Measurements from ENCODE around the gene KCNQ1. TPM values are rescaled to one million over a fixed set of nuclear protein-coding genes. Genes with fewer than 3 reads are reported as not detected.

Gene KCNQ1
- total and polyA plus RNA-seq, 2 experiments from 2014 or later: not detected

- Histone ChIP-seq H3K79me2 (ENCODE audit: insufficient read depth) (peaks cover 58% of the 10 kb centered on the region), H4K20me1 (ENCODE audit: insufficient read depth) (no peaks in the 10 kb centered on the region), H3K9me3 (ENCODE audit: low read depth) (no peaks in the 10 kb centered on the region), H3K27me3 (replicated peaks; ENCODE audit: insufficient read depth) (no peaks in the 10 kb centered on the region), H3K9me2 (ENCODE audit: insufficient read depth) (no peaks in the 10 kb centered on the region), H3K9ac (no peak overlapping the region), H3K4me1 (ENCODE audit: insufficient read depth) (no peaks in the 10 kb centered on the region), H3K27ac (no peak overlapping the region), H3F3A (ENCODE audit: insufficient read depth) (no peaks in the 10 kb centered on the region), H3K36me3 (ENCODE audit: low read depth) (no peaks in the 10 kb centered on the region), H3K4me2 (ENCODE audit: unreplicated experiment) (no peak overlapping the region), H2AFZ (no peak overlapping the region), H3K4me3 (no peak overlapping the region)
- DNase-seq: no peak
- WGBS, 2 experiments (ENCODE audit: low coverage in 1 of 2, low lambda C conversion rate in 2 of 2, missing lambda C conversion rate in 2 of 2): 64 to 66% methylated on average over 5 of the region's 5 CpGs
- in situ Hi-C loops (cut with MboI): no loop called here
- TF ChIP-seq EZH2 (IDR thresholded peaks at IDR 0.05; ENCODE audit: insufficient read depth, poor library complexity, severe bottlenecking) (no peak), EZH2phosphoT487 (IDR thresholded peaks at IDR 0.05; ENCODE audit: insufficient read depth, low read depth) (no peak)
Measured at GRCh38 chr11:2668876-2669275, 224.1 kb downstream of the KCNQ1 start.

GRCh38 chr11:2669634-2670469, 225.0 kb downstream of the KCNQ1 start:
- Histone ChIP-seq H2AFZ (no peak overlapping the region), H3K9me3 (ENCODE audit: low read depth) (no peaks in the 10 kb centered on the region), H3K79me2 (ENCODE audit: insufficient read depth) (peaks cover 68% of the 10 kb centered on the region), H3K9ac (no peak overlapping the region), H3K27ac (no peak overlapping the region), H3K4me1 (ENCODE audit: insufficient read depth) (no peaks in the 10 kb centered on the region), H3K27me3 (replicated peaks; ENCODE audit: insufficient read depth) (no peaks in the 10 kb centered on the region), H4K20me1 (ENCODE audit: insufficient read depth) (no peaks in the 10 kb centered on the region), H3K36me3 (ENCODE audit: low read depth) (no peaks in the 10 kb centered on the region), H3K9me2 (ENCODE audit: insufficient read depth) (no peaks in the 10 kb centered on the region), H3K4me3 (no peak overlapping the region), H3F3A (ENCODE audit: insufficient read depth) (no peaks in the 10 kb centered on the region), H3K4me2 (ENCODE audit: unreplicated experiment) (no peak overlapping the region)
- 70 to 76% methylated on average over 7 to 8 of the region's 8 CpGs for WGBS, 2 experiments (ENCODE audit: low coverage in 1 of 2, low lambda C conversion rate in 2 of 2, missing lambda C conversion rate in 2 of 2)
- no peak for DNase-seq
- in situ Hi-C loops (cut with MboI): no loop called here
- no peak for TF ChIP-seq EZH2 (IDR thresholded peaks at IDR 0.05; ENCODE audit: insufficient read depth, poor library complexity, severe bottlenecking)
- TF ChIP-seq EZH2phosphoT487 (IDR thresholded peaks at IDR 0.05; ENCODE audit: insufficient read depth, low read depth): no peak

- Histone ChIP-seq H3K79me2 (ENCODE audit: insufficient read depth) (peaks cover 69% of the 10 kb centered on the region), H3K9ac (no peak overlapping the region), H3K9me2 (ENCODE audit: insufficient read depth) (no peaks in the 10 kb centered on the region), H2AFZ (no peak overlapping the region), H3K4me3 (no peak overlapping the region), H3K27ac (no peak overlapping the region), H4K20me1 (ENCODE audit: insufficient read depth) (no peaks in the 10 kb centered on the region), H3K36me3 (ENCODE audit: low read depth) (no peaks in the 10 kb centered on the region), H3F3A (ENCODE audit: insufficient read depth) (no peaks in the 10 kb centered on the region), H3K9me3 (ENCODE audit: low read depth) (no peaks in the 10 kb centered on the region), H3K4me2 (ENCODE audit: unreplicated experiment) (no peak overlapping the region), H3K27me3 (replicated peaks; ENCODE audit: insufficient read depth) (no peaks in the 10 kb centered on the region), H3K4me1 (ENCODE audit: insufficient read depth) (no peaks in the 10 kb centered on the region)
- in situ Hi-C loops (cut with MboI): no loop called here
- DNase-seq: no peak
- TF ChIP-seq EZH2phosphoT487 (IDR thresholded peaks at IDR 0.05; ENCODE audit: insufficient read depth, low read depth): no peak
- TF ChIP-seq EZH2 (IDR thresholded peaks at IDR 0.05; ENCODE audit: insufficient read depth, poor library complexity, severe bottlenecking): no peak
- 55 to 59% methylated on average over 1 of the region's 1 CpG for whole genome bisulfite sequencing, 2 experiments (ENCODE audit: low coverage in 1 of 2, low lambda C conversion rate in 2 of 2, missing lambda C conversion rate in 2 of 2)
Measured at GRCh38 chr11:2670541-2671100, 225.8 kb downstream of the KCNQ1 start.

DNA sequence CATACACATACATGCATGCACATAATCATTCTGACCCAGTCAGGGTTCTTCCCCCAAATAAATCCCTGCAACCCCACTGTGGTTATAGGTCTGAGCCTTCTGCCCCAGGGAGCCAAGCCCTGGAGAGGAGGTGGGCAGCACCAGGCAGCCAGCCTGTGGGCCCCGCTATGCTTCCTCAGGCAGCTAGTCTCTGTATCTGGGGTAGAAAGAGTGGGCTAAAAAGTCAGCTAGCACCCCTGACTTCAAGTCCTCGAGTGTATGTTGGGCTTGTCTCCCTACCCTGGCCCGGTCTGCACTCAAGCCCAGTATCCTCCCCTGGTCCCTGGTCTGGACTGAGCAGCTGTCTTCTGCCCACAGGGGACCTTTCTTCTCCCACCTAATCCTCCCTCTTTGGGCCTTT, 226.9 kb downstream of the KCNQ1 start:
- no peaks in the 10 kb centered on the region for H3K4me1 ChIP-seq (ENCODE audit: insufficient read depth)
- in situ Hi-C loops (cut with MboI): no loop called here
- H3K27me3 ChIP-seq (replicated peaks; ENCODE audit: insufficient read depth): no peaks in the 10 kb centered on the region
- H4K20me1 ChIP-seq (ENCODE audit: insufficient read depth): no peaks in the 10 kb centered on the region
- H3K9me3 ChIP-seq (ENCODE audit: low read depth): no peaks in the 10 kb centered on the region
- no peaks in the 10 kb centered on the region for H3K9me2 ChIP-seq (ENCODE audit: insufficient read depth)
- TF ChIP-seq EZH2phosphoT487 (IDR thresholded peaks at IDR 0.05; ENCODE audit: insufficient read depth, low read depth) (no peak), EZH2 (IDR thresholded peaks at IDR 0.05; ENCODE audit: insufficient read depth, poor library complexity, severe bottlenecking) (no peak)
- DNase-seq: no peak
- no peaks in the 10 kb centered on the region for H3F3A ChIP-seq (ENCODE audit: insufficient read depth)
- H3K9ac ChIP-seq: no peak overlapping the region
- H3K4me3 ChIP-seq: no peak overlapping the region
- H3K27ac ChIP-seq: no peak overlapping the region
- peaks cover 78% of the 10 kb centered on the region for H3K79me2 ChIP-seq (ENCODE audit: insufficient read depth)
- no peaks in the 10 kb centered on the region for H3K36me3 ChIP-seq (ENCODE audit: low read depth)
- H3K4me2 ChIP-seq (ENCODE audit: unreplicated experiment): no peak overlapping the region
- 79 to 82% methylated on average over 3 of the region's 3 CpGs for WGBS, 2 experiments (ENCODE audit: low coverage in 1 of 2, low lambda C conversion rate in 2 of 2, missing lambda C conversion rate in 2 of 2)
- H2AFZ ChIP-seq: no peak overlapping the region
